IPS DF 6.9 (cell line): ENCODE data around the gene SH3BGRL3.
"Not testable (repeated sequence)": the region's sequence is repeated elsewhere in the genome, so short reads cannot be mapped to it uniquely, and the experiment has no call there.

Experiments used
- DNase-seq: peaks from one replicate; pipeline ENCODE4 v3.0.0-alpha.2; 2013; ENCODE audit warnings: low read depth, low spot score
- H3K27ac ChIP-seq: one replicate; pipeline ENCODE4 v1.5.1; 2013; ENCODE audit warnings: low read length, control low read depth
- H3K27me3 ChIP-seq: 2 replicates; pipeline ENCODE4 v1.6.1; 2013; ENCODE audit warnings: mild to moderate bottlenecking, low read length; ENCODE audit not compliant: control insufficient read depth, insufficient read depth
- H3K36me3 ChIP-seq: 2 replicates; pipeline ENCODE4 v1.6.1; 2013; ENCODE audit warnings: low read length; ENCODE audit not compliant: control insufficient read depth, insufficient read depth
- H3K4me1 ChIP-seq: 2 replicates; pipeline ENCODE4 v1.6.1; 2013; ENCODE audit warnings: low read length; ENCODE audit not compliant: control insufficient read depth, insufficient read depth
- H3K4me3 ChIP-seq: 2 replicates; pipeline ENCODE4 v1.5.1; 2013; ENCODE audit warnings: mild to moderate bottlenecking, low read length
- H3K9me3 ChIP-seq: 2 replicates; pipeline ENCODE4 v1.6.1; 2013; ENCODE audit warnings: low read length, inconsistent platforms; ENCODE audit not compliant: control insufficient read depth, insufficient read depth
- WGBS: extraction: QIAGEN DNeasy Blood & Tissue Kit; methylation state at CpG from one replicate; pipeline ENCODE4 v1.1.7; 2013; ENCODE audit warnings: mixed read lengths, missing lambda C conversion rate; ENCODE audit not compliant: insufficient read length, insufficient coverage; 5-methylcytosine and 5-hydroxymethylcytosine counted together

The SH3BGRL3 gene

DNA sequence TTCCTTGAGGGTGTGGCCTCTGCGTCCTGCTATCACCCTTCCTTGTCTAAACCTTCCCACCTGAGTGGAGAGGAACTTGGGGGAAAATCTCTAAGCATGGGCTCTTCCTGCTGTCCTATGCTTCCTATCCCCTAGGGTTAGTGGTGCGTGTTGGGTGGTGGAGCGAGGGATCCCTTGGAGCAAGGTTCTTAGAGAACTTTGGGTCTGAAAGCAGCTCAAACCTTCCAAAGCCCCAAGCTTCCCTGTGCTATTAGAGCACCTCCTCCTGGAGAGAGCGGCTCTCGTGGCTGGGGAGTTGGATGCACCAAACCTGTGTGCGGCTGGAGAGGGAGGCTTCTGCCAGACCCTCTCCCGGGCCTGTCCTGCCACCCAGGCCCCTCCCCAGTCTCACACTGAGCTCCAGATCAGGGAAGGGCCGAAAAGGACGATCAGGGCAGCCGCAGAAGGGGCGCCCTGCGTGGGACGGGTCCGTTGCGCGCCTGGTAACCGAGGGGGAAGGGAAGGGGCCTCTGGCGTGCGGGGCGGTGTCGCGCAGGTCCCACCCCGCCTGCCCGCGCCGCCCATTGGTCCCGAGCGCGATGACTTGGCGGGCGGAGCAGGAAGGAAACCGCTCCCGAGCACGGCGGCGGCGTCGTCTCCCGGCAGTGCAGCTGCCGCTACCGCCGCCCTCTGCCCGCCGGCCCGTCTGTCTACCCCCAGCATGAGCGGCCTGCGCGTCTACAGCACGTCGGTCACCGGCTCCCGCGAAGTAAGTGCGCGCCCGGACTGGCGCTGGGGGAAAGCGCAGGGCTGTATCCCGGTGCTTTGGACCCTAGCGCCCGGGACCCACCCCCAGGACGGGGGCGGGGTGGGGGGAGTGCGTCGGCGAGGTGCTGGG, at the start of gene SH3BGRL3:
Gene SH3BGRL3 (plus strand): TSS at position 631 of the 877 bp plus-strand sequence. CDS start 70 bp downstream, at position 701.
- WGBS = no CpG with 5 or more reads among the region's 66 CpGs
- H3K4me1 ChIP-seq = peaks cover 13% of the 10 kb centered on the region
- DNase-seq = peak; percentile 47
- peaks cover 16% of the 10 kb centered on the region; the same call in 1 of the 2 replicates for H3K36me3 ChIP-seq
- no peaks in the 10 kb centered on the region for H3K27me3 ChIP-seq
- no peak within 1 kb of the TSS for H3K27ac ChIP-seq
- H3K9me3 ChIP-seq = no peaks in the 10 kb centered on the region
- peak within 1 kb of the TSS; percentile 73 for H3K4me3 ChIP-seq

GRCh38 chr1:26230682-26231081, 49.2 kb upstream of the SH3BGRL3 start:
- no CpG with 5 or more reads among the region's 2 CpGs for WGBS
- H3K4me1 ChIP-seq, DNase-seq, H3K27ac ChIP-seq, H3K9me3 ChIP-seq, H3K36me3 ChIP-seq, H3K4me3 ChIP-seq, H3K27me3 ChIP-seq: not testable (repeated sequence)

- no peaks in the 10 kb centered on the region for H3K9me3 ChIP-seq
- no peak within 1 kb of the TSS for H3K27ac ChIP-seq
- no peaks in the 10 kb centered on the region for H3K4me1 ChIP-seq
- no peaks in the 10 kb centered on the region for H3K36me3 ChIP-seq
- DNase-seq = peak; percentile 99
- peak within 1 kb of the TSS; percentile 64 for H3K4me3 ChIP-seq
- WGBS = no CpG with 5 or more reads among the region's 73 CpGs
- H3K27me3 ChIP-seq = no peaks in the 10 kb centered on the region
These were observed 45.8 kb upstream of the SH3BGRL3 start, which contains the start of gene CEP85 for GRCh38 chr1:26233903-26234643. TSS of gene CEP85 (plus strand) at chr1:26234200. CDS start at chr1:26239784, 5,584 bp downstream.

- H3K27ac ChIP-seq = no peak overlapping the region
- H3K4me3 ChIP-seq = peak overlapping the region; percentile 64
- no peaks in the 10 kb centered on the region for H3K27me3 ChIP-seq
- H3K36me3 ChIP-seq = no peaks in the 10 kb centered on the region
- DNase-seq = no peak
- no peaks in the 10 kb centered on the region for H3K9me3 ChIP-seq
- no peaks in the 10 kb centered on the region for H3K4me1 ChIP-seq
- WGBS = no CpG with 5 or more reads among the region's 30 CpGs
These were observed 45.1 kb upstream of the SH3BGRL3 start for GRCh38 chr1:26234644-26235370.

DNA sequence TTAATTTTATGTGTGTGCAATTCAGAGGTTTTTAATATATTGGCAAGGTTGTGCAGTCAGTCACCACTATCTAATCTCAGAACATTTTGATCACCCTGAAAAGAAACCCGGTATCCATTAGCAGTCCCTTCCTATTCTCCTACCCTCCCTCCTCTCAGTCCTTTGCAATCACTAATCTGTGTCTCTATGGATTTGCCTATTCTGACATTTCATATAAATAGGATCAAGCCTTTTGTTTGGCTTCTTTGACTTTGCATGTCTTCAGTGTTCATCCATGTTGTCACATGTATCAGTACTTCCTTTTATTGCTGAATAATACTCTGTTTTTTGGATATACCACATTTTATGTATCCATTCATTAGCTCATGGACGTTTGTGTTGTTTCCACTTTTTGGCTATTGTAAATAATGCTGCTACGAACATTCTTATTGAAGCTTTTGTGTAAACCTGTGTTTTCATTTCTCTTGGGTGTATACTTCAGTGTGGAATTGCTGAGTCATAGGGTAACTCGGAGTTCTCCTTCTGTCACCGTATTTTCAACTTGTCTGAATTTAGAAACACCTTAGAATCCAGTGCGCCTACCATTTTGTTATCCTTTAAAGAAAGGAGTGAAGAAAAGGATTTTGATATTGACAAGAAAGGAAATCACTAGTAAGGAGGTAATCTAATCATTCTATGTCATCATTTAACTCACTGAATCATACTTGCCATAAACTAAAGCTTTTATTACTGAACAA, 42.5 kb upstream of the SH3BGRL3 start:
- Histone ChIP-seq H3K4me1 (no peaks in the 10 kb centered on the region), H3K9me3 (no peaks in the 10 kb centered on the region), H3K27me3 (no peaks in the 10 kb centered on the region), H3K36me3 (no peaks in the 10 kb centered on the region), H3K27ac (no peak overlapping the region), H3K4me3 (no peak overlapping the region)
- WGBS = no CpG with 5 or more reads among the region's 6 CpGs
- no peak for DNase-seq

- no peak overlapping the region for H3K4me3 ChIP-seq
- H3K27me3 ChIP-seq = no peaks in the 10 kb centered on the region
- DNase-seq = no peak
- H3K27ac ChIP-seq = no peak overlapping the region
- no peaks in the 10 kb centered on the region; the same call in 1 of the 2 replicates for H3K4me1 ChIP-seq
- H3K9me3 ChIP-seq = no peaks in the 10 kb centered on the region
- peaks cover 4% of the 10 kb centered on the region; the same call in 1 of the 2 replicates for H3K36me3 ChIP-seq
- no CpG with 5 or more reads among the region's 4 CpGs for WGBS
These were observed 40.0 kb upstream of the SH3BGRL3 start for GRCh38 chr1:26239936-26240335.

GRCh38 chr1:26252718-26253117, 27.2 kb upstream of the SH3BGRL3 start:
- H3K36me3 ChIP-seq = peaks cover 14% of the 10 kb centered on the region; the same call in 1 of the 2 replicates
- DNase-seq = no peak
- no CpG with 5 or more reads among the region's 7 CpGs for WGBS
- no peaks in the 10 kb centered on the region for H3K27me3 ChIP-seq
- no peak overlapping the region for H3K27ac ChIP-seq
- no peak overlapping the region for H3K4me3 ChIP-seq
- H3K9me3 ChIP-seq = no peaks in the 10 kb centered on the region
- H3K4me1 ChIP-seq = no peaks in the 10 kb centered on the region

DNA sequence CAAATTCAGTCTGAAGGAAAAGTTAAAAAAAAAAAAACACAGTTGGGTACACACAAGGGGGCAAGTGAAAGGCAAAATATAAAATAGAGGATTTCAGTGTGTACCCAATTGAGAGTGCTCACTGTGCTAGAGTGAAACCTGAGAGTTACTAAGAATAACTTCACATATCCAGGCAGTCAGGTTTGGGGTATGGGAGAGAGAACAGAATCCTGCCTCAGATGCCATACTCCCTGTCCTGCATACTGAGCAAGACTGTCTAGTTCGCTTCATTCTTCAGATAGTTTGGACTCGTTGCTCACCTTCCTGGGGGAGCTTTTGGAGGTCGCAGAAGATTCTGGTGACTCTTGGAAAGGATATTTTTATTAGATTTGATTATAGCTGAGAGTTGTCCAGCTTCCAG, 25.5 kb upstream of the SH3BGRL3 start:
- Histone ChIP-seq H3K4me1 (no peaks in the 10 kb centered on the region), H3K27ac (no peak overlapping the region), H3K27me3 (no peaks in the 10 kb centered on the region), H3K36me3 (peaks cover 20% of the 10 kb centered on the region; the same call in 1 of the 2 replicates), H3K4me3 (no peak overlapping the region), H3K9me3 (no peaks in the 10 kb centered on the region)
- DNase-seq = no peak
- WGBS = no CpG with 5 or more reads among the region's 3 CpGs

- DNase-seq = no peak
- Histone ChIP-seq H3K36me3 (peaks cover 22% of the 10 kb centered on the region; the same call in 1 of the 2 replicates), H3K27me3 (no peaks in the 10 kb centered on the region), H3K4me1 (no peaks in the 10 kb centered on the region), H3K9me3 (no peaks in the 10 kb centered on the region), H3K27ac (no peak overlapping the region), H3K4me3 (no peak overlapping the region)
- WGBS = no CpG with 5 or more reads among the region's 2 CpGs
These were observed 22.7 kb upstream of the SH3BGRL3 start for GRCh38 chr1:26257222-26257621.
